Activated CD8-positive, alpha-beta memory T cell treated with anti-CD3 and anti-CD28 coated beads, Interleukin-2, amount 50 U/mL, for 1 hour (primary cell): Measurements from ENCODE around the gene ANGPT4.
"Not testable (repeated sequence)": the region's sequence is repeated elsewhere in the genome, so short reads cannot be mapped to it uniquely, and the experiment has no call there.

Source experiments
- DNase-seq: peaks from one replicate; pipeline ENCODE4 v3.0.0-alpha.2; 2020; ENCODE audit errors: extremely low read depth

The ANGPT4 gene

GRCh38 chr20:906001-906520 is 10.1 kb downstream of the ANGPT4 start:
- DNase-seq, result no peak

- no peak for DNase-seq
These were observed 10.7 kb downstream of the ANGPT4 start for GRCh38 chr20:905396-905961.

DNA sequence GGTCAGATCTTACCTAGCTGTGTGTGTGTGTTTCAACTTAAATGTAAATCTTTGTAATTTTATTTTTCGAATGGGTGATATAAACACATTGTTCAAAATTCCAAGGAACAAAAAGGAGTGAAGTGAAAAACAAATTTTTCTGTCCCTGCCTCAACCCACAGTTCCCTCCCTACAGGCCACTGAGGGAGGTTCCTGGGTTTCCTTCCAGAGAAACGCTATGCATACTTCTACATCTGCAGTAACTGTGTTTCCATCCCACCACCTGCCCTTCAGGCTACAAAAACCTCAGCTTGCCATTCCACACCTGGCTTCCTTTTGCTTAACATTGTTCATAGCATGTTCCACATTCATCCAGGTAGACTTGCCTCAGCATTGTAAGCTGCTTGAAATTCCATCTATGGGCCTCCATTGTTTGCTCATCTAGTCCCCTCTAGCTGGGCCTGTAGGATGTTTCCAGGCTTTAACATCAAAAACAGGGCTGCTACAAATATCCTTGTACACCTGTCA is 12.0 kb downstream of the ANGPT4 start:
- DNase-seq, result no peak

GRCh38 chr20:897436-897835 is 18.7 kb downstream of the ANGPT4 start:
- DNase-seq, result not testable (repeated sequence)

DNA sequence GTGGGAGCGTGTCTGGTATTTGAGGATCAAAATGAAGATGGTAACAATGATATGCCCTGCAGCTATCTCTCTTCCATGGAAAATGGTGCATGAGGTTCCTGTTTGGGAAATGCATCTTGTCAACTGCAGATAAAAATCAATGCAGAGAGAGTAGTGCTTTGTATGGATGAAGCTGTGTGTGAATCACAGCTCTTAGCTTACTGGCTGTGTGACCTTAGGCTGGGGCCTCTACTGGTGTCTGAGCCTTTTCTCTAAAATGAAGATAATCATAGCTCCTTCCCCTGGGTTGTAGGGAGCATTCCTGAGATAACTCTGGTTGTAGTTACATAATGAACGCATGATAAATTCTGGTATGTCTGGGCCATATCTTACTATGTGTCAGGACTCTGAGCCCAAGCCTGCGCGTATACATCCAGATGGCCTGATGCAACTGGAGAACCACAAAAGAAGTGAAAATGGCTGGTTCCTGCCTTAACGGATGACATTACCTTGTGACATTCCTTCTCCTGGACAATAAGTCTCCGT is 19.6 kb downstream of the ANGPT4 start:
- no peak for DNase-seq

- DNase-seq, result not testable (repeated sequence)
These were observed 23.8 kb downstream of the ANGPT4 start for GRCh38 chr20:892371-892770.

DNA sequence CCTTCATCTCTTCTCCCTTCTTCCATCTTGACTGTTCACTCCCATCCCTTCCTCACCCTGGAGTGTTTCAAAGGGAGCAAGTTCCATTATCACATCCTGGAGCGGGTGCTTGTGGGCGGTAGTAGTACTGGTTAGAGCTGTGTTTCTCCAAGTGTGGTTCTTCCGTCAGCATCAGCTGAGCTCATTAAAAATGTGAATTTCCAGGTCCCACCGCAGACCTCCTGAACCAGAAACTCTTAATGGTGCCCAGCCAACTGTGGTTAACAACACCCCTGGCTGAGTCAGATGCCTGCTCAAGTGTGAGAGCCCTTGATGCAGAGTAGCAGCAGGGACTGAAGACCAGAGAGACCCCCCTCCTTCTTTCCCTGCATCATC is 24.4 kb downstream of the ANGPT4 start:
- DNase-seq, result no peak

GRCh38 chr20:891058-891705 is 25.0 kb downstream of the ANGPT4 start:
- no peak for DNase-seq

DNA sequence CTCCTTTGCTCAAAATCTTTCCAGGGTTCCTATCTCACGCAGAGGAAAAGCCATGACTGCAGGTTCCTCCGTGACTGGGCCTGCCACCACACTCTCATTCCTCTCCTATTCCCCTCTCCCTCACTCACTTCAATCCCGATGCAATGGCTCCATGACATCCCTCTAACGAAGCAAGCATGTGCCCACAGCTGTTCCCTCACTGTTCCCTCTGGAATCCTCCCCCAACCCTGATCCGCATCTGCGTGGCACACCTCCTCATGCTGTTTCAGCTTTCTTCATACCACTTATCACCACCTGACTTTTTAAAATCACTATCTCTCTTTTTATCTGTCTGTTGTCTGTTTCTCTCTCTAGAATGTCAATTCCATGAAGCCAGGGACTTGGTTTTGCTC is 25.5 kb downstream of the ANGPT4 start:
- no peak for DNase-seq

GRCh38 chr20:889932-890463 is 26.1 kb downstream of the ANGPT4 start:
- DNase-seq, result no peak

DNA sequence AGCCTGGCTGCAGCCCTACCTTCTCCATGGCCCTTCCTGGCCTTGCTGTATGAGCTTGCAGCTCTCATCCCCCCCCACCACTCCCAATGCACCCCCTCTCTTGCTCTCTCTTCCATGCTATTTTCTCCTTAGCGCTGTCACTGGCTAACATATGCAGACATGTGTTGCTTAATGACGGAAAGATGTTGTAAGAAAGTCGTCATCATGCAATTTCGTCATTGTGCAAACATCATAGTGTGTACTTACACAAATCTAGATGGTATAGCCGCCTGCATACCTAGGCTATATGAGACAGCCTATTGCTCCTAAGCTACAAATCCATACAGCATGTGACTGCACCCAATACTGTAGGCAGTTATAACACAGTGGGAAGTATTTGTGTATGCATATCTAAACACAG is 27.0 kb downstream of the ANGPT4 start:
- no peak for DNase-seq

GRCh38 chr20:888057-888456 is 28.1 kb downstream of the ANGPT4 start:
- no peak for DNase-seq

- no peak for DNase-seq
These were observed 29.0 kb downstream of the ANGPT4 start for GRCh38 chr20:887137-887536.

DNA sequence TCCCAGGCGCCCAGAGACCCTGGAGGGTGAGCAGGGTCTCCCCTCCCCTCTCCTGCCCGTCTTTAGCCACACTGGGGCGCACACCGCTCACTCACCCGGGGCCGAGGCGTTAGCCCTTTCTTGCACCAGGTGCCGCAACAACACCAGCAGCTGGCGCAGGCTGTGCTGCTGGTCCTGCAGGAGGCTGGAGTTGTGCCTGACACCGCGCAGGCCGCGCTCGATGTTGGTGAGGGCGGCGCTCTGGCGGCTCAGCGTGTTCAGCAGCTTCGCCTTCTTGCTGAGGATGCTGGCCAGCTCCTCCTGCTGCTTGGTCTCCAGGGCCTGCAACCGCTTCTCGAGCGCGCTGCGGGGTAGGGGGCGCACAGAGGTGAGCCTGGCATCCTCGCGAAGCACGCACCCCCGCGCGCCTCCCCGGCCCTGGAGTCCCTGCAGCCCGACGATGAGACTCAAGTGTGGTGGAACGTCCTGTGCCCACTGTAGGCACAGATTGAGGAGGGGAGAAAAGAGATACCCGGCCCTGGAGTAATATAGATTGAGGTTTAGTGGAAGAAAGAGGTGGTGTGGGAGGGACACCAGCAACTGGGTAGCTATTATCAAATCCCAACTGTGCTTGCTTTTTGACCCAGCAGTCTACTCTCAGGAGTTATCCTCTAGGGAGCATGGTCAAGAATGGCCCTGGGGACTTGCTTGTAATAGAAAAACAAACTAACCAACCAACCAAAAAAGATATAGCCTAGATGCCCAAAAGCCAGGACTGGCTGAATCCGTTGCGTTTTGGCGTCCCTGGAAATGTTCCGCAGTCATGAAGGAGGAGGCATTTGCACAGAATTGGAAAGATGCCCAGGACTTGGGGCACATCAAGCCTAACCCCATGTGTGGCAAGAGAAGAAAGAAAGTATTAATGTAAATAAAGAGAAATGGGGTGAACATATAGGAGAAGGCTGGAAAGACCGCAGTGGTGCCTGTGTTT is 30.9 kb downstream of the ANGPT4 start:
- no peak for DNase-seq

DNA sequence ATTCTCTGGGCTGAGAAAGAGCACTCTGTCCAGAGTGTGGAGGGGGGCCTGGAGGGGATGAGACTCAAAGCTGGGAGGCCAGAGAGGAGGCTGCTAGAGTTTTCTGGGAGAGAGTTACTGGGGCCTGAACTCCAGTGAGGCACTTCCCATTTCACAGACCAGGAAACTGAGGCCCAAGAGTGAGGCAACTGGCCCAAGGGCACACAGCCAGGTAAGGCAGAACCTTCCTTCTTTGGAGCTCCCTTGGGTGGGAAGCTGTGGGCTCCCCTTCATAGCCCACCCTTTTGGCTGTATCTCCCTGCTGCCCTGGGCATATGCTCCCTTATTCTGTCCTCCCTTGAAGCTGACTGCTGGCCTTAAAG is 34.4 kb downstream of the ANGPT4 start:
- DNase-seq, result no peak

DNA sequence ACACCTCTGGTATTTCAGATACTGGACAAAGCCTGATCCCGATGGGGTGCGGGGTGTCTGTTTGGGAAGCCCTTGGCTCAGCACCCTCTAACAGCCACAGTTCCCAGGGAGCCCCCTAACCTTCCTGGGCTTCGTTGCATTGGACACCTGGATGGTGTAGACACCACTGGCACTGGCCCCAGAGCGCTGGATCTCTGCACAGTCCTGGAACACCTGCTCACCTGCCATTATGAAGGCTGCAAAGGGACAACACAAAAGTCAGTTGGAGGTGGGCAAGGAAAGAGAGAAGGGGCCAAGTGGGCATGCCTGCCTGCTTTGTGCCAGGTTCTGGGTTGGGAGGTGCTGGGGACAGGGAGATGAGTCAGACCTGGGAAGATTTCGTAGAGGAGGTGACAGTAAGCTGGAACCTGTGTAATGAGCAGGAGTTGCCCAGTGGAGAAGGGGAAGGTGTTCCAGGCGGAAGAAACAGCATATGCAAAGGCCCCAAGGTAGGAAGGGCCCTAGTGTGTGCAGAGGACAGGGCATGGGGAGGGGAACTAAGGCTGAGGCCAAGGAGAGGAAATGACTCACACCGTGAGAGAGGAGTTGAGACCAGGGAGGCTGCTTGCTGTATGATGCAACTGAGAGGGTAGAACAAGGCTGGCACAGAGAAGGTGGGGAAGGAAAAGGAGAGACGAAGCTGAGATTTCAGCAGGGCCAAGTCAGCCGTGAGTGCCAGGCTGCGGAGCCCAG is 34.9 kb downstream of the ANGPT4 start:
- DNase-seq, result no peak

- DNase-seq, result no peak
These were observed 36.5 kb downstream of the ANGPT4 start for GRCh38 chr20:879626-880025.

- no peak for DNase-seq
These were observed 37.4 kb downstream of the ANGPT4 start for GRCh38 chr20:878511-879307.

DNA sequence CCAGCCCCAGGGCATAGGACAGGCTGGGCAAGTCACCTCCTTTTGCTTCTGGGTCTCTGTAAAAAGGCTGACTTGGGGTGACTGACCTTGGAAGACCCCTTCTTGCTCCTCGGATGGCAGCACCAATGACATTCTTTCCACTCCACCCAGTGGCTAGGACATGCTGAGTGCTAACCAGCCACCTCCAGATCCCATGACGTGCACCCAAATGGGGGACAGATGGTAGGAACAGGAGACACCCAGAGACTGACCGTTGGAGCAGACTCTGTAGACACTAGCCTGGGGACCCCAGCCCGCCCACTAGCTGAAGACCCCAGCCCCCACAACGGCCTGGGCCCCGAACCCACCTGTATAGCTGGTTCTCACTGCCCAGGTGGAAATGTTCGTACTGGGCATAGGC is 38.3 kb downstream of the ANGPT4 start:
- DNase-seq, result no peak

GRCh38 chr20:875115-875514 is 41.0 kb downstream of the ANGPT4 start:
- DNase-seq, result no peak
